NCI-H2029 (cell line): ENCODE measurements around the gene TMIGD1.

ENCODE experiments used
- DNase-seq: peaks from one replicate; lab custom pipeline; 2025; lab: John Stamatoyannopoulos, UW

TMIGD1 gene

GRCh38 chr17:30290077-30290476 lies 43.8 kb downstream of the TMIGD1 start:
- DNase-seq, result no peak

- no peak for DNase-seq
Observed at GRCh38 chr17:30279156-30279555, 54.7 kb downstream of the TMIGD1 start.

- DNase-seq, result no peak
Observed at GRCh38 chr17:30278032-30278431, 55.8 kb downstream of the TMIGD1 start.

DNA sequence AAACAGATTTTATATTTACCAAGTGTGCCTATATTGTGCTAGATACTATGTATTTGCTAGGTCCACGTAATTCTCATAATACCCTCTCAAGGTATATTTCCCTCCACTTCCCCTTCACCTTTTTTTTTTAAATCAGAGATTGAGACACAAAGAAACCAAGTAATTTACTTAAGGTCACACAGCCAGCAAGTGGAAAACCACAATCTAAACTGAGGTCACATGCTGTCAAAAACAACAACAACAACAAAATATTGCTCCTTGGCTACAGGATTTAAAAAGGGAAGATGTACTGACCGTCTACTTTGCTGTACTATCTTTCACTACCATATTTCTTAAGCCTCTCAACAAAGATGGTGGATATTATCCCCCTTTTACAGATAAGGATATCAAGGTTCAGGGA lies 57.9 kb downstream of the TMIGD1 start:
- no peak for DNase-seq

GRCh38 chr17:30274887-30275286 lies 59.0 kb downstream of the TMIGD1 start:
- DNase-seq, result no peak

- no peak for DNase-seq
Observed at GRCh38 chr17:30273373-30273772, 60.5 kb downstream of the TMIGD1 start.

DNA sequence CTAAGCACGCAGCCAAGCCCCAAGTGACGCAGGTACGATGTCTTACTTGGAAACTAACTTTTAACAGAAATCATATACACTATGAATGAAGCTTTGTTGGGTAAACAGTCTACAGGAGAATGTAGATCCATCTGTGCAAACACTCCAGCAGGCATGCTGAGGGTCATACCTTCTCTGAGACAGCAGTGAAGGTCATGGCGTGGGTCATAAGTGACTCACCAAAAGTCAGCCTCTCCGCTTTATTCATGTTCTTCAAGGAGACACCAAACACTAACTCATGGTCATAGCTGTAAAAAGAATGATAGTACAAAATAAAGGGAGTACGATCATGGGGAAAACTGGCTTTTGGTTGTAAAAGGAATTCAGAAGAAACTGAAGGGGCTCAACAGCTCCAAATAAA lies 62.8 kb downstream of the TMIGD1 start:
- no peak for DNase-seq

- DNase-seq, result no peak
Observed at GRCh38 chr17:30267625-30268024, 66.2 kb downstream of the TMIGD1 start.
